PC-3 (cell line): ENCODE data around the gene TAF6.

Experiments
- EZH2phosphoT487 ChIP-seq: fragments of 300-600 bp; sonication (generic); IDR thresholded peaks from 2 replicates; pipeline ENCODE4 v1.6.1; 2018; ENCODE audit warnings: mild to moderate bottlenecking, antibody characterized with exemption, low read length, borderline replicate concordance
- TF ChIP-seq, protein P1 (sequence below): fragments of 300-600 bp; sonication (generic); conservative IDR thresholded peaks from 2 replicates; pipeline ENCODE4 v1.5.1; 2017; ENCODE audit warnings: antibody characterized with exemption, low read depth, mild to moderate bottlenecking, low read length

- TF ChIP-seq, protein P1, sequence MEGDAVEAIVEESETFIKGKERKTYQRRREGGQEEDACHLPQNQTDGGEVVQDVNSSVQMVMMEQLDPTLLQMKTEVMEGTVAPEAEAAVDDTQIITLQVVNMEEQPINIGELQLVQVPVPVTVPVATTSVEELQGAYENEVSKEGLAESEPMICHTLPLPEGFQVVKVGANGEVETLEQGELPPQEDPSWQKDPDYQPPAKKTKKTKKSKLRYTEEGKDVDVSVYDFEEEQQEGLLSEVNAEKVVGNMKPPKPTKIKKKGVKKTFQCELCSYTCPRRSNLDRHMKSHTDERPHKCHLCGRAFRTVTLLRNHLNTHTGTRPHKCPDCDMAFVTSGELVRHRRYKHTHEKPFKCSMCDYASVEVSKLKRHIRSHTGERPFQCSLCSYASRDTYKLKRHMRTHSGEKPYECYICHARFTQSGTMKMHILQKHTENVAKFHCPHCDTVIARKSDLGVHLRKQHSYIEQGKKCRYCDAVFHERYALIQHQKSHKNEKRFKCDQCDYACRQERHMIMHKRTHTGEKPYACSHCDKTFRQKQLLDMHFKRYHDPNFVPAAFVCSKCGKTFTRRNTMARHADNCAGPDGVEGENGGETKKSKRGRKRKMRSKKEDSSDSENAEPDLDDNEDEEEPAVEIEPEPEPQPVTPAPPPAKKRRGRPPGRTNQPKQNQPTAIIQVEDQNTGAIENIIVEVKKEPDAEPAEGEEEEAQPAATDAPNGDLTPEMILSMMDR: no peak
- TF ChIP-seq EZH2phosphoT487: no peak
These were observed 7.2 kb upstream of the TAF6 start for GRCh38 chr7:100126239-100126930.
